SK-N-SH treated with all-trans-retinoic acid at 6 μM for 48 hours (cell line): ENCODE data around the gene PEAR1.

Source experiments
- OSR1 ChIP-seq: fragments of 250-450 bp; sonication (Bioruptor Pico); IDR thresholded peaks from 2 replicates; pipeline ENCODE4 v1.8.0; 2022; ENCODE audit warnings: moderate library complexity, mild to moderate bottlenecking, inconsistent platforms
- SNAI2 ChIP-seq: fragments of 250-450 bp; sonication (Bioruptor Pico); IDR thresholded peaks from 2 replicates; pipeline ENCODE4 v1.5.0; 2020; ENCODE audit warnings: mild to moderate bottlenecking, moderate library complexity
- TF ChIP-seq, protein P1 (sequence below): fragments of 250-450 bp; sonication (Bioruptor Pico); IDR thresholded peaks from 2 replicates; pipeline ENCODE4 v1.8.0; 2020; ENCODE audit warnings: mild to moderate bottlenecking, moderate library complexity, borderline replicate concordance

DNA sequence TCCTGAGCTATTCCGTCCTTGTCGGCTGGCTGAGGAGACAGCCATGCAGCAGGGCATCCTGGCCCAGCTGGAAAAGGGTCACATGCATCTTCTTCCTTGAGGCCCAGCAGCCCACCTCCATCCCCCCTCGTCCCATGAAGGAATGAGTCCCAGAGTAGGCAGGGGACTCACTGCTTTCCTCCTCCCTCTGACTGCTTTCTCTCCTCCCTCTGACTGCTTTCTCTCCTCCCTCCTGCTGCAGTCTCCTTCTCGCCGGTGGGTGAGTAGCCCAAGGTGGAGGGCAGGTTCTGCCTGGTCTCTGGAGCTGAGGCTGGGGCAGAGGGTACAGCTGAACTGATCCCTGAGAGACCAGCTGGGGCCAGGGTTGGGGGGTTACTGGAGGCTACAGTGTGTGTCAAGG is 19.4 kb upstream of the PEAR1 start:
- no peak for TF ChIP-seq OSR1
- TF ChIP-seq SNAI2 (CRISPR knock-in tag): no peak
- TF ChIP-seq, protein P1, sequence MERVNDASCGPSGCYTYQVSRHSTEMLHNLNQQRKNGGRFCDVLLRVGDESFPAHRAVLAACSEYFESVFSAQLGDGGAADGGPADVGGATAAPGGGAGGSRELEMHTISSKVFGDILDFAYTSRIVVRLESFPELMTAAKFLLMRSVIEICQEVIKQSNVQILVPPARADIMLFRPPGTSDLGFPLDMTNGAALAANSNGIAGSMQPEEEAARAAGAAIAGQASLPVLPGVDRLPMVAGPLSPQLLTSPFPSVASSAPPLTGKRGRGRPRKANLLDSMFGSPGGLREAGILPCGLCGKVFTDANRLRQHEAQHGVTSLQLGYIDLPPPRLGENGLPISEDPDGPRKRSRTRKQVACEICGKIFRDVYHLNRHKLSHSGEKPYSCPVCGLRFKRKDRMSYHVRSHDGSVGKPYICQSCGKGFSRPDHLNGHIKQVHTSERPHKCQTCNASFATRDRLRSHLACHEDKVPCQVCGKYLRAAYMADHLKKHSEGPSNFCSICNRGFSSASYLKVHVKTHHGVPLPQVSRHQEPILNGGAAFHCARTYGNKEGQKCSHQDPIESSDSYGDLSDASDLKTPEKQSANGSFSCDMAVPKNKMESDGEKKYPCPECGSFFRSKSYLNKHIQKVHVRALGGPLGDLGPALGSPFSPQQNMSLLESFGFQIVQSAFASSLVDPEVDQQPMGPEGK (CRISPR knock-in tag): no peak
